Anterior cingulate cortex (tissue), 58 donors: ENCODE data around the gene LRMDA.

Source experiments
- DNase-seq, 58 donors: peaks; one replicate each; lab custom pipeline; 2025; lab: John Stamatoyannopoulos, UW

Gene LRMDA

GRCh38 chr10:76191336-76191735 lies 759.9 kb downstream of the LRMDA start:
- no peak for DNase-seq

DNA sequence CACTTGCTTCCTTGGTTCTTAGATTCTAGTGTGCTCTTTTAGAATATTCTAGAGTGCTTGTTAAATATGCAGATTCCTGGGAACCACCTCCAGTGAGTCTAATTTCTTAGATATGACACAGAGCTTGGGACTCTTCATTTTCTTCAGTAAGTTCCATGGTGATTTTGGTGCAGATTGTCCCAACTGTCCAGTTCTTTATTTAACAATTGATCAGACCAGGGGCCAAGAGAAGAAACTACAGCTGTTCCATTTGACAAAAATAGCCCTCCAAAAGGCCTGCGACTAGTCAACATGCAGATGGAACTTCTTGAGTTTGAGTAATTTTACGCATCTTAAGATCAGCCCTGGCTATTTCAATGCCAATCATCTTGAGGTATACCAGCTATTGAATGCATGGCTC lies 760.7 kb downstream of the LRMDA start:
- DNase-seq: no peak

DNA sequence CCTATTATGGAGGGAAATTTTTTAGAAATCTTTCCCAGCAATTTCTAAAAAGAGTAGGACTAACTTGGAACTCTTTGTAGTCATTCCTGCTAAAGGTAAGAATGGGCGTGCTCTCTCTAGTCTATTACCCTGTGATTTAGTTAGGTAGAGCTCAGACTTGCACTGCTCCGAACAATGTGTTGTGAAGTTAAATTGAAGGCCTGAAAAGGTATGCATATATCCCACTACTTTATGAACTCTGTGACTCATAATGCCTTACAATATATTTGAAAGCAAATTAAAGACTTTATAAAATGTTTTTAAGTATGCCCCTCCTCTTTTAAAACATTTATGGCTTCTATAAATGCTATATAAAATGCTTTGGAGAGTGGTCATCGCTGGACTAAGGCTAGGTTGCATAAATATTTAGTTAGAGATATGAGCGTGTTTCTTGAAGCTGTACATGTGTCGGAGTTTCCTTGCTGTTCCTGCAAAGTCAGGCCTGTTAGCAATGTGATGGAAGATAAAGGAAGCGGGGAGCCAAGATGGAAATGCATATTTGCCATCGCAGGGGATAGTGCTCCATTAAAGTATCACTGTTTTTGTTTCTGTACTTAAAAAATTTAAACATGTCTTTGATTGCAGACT lies 761.4 kb downstream of the LRMDA start:
- DNase-seq: no peak

DNA sequence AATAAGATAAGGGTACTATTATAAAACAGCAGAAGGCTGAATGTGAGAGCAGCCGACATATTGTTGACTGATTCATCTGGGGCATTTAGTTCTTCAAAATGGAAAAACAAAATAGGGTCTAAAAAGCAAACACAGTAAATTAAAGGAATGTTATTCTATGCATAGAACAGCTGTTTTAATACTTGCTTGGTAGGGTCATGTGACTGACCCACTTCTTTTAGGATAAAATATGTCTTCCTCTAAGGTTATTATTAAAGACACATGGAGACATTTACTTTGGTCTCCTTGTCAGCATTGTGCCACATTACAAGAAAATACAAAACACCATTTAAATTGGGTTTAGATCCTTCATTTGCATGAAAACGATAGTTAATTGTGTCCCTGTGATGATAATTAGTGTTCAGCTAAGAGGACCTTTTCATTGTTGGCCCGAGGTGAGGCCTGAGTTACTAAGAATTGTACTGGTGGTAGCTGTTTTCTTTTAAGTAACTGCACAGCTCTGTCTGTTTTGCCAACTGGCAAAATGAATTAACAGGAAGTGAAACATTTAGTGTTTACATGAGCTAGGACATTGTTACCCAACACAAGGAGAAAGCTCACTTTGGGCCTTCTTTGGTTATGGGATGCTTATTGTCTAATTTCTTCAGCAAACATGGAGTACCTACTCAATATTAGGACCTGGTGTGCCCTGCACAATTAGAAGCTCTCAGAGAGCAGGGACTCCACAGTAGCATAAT lies 764.4 kb downstream of the LRMDA start:
- DNase-seq: no peak

GRCh38 chr10:76197293-76197692 lies 765.9 kb downstream of the LRMDA start:
- no peak for DNase-seq

DNA sequence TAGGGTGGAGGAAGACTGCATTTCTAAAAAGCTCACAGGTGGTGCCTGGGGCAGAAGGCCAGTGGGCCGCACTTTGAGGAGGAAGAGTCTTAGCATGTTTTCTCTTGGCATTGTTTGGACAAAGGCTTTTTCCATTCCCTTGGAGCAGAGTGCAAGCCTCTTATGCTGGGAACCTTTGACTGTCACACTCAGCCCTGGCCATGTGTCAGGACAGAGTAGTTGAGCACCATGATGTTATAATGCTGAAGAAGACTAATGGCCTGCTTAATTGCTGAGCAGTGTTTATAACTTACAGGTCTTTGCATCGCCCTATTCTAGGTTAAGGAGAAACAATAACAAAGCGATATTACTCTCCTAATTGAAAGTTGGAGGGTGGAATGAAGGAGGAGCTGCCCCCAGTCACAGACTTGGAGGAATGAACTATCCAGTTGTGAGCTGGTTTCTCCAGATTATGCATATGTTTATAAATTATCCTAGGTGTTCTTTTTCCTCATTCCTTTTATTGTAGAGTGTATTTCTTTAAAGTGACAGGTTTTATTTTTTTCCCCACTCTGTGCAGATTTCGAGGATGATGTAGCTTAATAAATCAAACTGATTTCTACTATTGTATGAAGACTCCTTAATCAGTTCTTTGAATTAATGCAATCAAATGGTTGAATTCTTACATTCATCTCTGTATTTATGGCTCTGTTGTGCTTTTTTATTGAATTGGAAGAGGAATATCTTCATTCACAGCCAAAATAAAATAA lies 767.0 kb downstream of the LRMDA start:
- no peak for DNase-seq

DNA sequence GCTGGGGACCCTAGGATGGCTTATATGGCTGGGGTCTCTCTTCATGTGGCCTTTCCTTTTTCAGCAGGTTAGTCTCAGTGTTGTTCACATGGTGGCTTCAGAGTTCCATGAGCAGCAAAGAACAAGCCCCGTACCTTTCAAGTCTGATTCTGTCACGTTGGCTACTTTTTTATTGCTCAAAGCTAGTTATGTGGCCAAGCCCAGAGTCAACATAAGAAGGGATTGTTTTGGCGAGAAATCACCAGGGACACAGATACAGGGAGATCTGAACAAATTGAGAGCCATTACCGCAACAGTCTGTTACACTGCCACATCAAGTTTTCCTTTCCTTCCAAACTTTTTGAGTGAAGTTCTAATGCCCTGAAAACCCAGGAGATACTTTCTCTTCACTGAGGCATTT lies 770.5 kb downstream of the LRMDA start:
- DNase-seq: no peak

- no peak for DNase-seq
These were observed 771.4 kb downstream of the LRMDA start for GRCh38 chr10:76202777-76203176.

DNA sequence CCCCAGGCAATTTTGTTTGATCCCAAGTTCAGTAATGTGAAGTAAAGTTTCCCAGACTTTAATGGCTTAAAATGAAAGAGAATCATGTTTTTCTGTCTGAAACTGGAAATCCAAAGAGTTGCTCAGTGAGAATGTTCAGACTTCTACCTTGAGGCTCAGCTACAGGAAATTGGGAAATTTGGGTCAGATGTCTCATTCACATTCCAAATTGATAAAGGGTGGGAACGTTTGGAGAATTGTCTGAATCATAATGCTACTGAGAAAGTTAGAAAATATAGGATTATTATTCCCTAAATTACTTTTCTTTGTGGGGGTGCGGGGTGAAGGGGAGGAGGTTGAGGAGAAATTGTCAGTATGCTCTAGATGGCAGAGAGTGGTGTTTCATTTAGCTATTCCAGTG lies 773.9 kb downstream of the LRMDA start:
- DNase-seq: no peak

DNA sequence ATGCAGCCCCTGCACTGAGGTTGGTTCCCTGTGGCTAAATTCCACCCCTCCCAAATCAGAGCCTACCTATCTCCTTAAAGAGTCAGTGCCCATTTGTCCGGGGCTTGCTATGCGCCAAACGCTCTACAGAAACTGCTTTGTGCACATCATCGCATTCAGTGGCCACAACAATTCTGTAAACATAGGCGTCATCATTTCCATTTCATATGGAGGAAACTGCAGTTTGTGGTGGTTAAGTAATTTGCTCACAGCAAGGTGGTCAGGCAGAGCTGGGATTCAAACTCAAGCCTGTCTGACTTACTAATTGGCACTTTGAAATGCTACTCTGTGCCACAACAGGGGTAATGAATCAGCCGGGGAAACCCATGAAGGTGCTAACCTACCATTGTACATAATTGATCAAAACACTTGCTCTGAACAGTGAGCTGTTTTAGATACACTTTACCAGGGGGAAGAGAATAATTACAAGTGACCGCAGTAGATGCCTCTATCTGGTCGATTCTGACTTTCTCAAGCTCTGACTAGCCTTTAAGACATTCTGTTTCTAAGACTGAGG lies 775.5 kb downstream of the LRMDA start:
- DNase-seq: no peak

GRCh38 chr10:76209135-76209534 lies 777.7 kb downstream of the LRMDA start:
- no peak for DNase-seq

DNA sequence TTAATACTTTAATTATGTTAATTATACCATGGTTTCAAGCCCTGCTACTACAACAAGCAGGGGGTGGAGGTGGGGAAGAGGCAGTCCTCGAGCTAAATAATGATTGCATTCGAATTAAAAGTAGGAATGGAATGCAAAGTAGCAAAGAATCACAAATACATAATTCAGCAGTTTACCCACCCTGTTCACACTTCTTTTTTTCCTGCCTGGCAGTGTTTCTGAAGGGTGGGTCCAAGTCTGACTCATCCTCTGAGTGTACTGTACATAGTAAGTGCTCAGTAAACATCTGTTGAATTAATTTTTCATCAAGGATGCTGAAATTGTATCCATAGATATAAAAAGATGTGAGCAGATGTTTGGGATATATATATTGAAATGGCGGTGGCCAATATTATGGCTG lies 778.8 kb downstream of the LRMDA start:
- DNase-seq: no peak

- no peak for DNase-seq
These were observed 780.3 kb downstream of the LRMDA start for GRCh38 chr10:76211691-76212090.

DNA sequence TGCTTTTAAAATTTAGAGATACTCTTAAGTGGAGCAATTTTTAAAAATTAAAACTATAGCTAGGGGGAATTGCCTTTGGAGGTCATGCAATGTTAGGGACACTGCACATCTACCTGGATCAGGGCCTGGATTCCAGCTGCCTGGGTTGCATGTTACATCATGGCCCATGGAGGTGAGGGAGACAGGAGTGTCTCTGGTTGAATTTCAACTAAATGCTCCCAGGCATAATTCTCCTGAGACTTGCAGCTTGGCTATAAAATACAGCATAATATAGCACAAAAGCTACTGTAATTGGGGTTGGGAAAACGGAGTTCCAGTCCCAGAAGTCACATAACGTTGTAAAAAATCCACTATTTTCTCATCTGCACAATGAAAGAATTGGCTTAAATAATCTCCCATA lies 782.5 kb downstream of the LRMDA start:
- DNase-seq: no peak

GRCh38 chr10:76218035-76218434 lies 786.6 kb downstream of the LRMDA start:
- no peak for DNase-seq

- DNase-seq: no peak
These were observed 797.9 kb downstream of the LRMDA start for GRCh38 chr10:76229341-76229740.

DNA sequence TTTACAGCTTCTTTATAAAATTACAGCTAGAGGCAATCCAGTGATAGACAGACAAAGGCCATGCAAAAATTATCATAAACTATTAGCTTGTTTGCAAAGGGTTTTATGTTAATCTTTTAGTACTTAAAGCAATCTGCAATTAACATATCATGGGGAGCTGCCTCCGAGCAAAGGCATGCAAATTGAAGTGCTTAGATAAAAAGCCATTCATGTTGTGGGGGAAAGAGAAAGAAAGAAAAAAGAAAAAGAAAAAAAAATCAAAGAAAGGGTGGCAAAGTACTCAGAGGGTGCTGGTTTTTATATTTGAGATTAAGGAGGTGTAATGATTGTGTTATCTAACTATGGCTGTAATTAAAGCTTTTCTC lies 799.5 kb downstream of the LRMDA start:
- no peak for DNase-seq

DNA sequence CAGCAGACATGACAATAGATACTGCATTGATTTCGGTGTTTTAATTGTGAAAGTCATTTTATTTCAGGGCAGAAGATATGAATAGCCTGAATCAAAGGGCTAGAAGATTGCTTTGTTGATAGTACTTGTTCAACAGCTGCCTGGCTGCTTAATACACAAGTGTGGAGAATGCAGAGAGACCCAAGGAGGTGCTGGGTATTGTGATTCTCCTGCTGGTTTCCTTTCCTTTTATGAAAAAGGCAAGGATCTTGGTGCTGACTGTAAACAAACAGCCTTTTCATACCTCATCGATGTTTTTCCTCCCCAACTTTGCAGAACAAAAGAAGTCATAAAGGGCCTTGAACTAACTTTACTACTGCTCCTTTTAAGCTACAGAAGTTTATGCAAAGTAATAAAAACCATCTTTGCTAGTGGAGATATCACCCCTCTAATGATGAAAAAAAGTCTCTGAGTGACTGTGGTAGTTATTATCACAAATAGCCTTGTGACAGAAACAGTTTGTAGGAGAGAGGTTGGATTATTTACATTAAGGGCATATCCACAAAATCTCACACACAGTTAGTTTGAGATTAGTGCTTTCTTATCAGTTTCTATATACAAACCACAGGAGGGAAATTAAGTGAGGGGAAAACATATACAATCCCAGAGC lies 800.0 kb downstream of the LRMDA start:
- DNase-seq: no peak

- no peak for DNase-seq
These were observed 803.2 kb downstream of the LRMDA start for GRCh38 chr10:76234499-76235226.

DNA sequence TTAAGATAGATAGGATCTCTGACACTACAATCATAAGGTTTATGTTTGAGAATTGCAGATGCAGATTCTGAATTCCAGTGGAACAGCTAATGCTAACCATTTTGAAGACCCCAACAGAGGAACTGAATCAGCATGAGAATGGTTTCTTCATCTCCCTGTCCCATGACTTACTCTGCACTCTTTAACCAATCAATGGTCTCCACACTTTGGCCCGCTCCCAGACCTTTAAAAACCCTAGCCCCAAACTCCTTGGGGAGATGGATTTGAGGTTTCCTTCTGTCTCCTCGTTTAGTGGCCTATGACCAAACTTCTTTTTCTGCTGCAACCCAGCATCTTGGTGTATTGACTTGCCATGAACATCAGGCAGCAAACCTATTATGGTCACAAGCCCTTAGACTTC lies 804.9 kb downstream of the LRMDA start:
- DNase-seq: no peak
